Liver (tissue), 9 donors: ENCODE measurements around the gene HMG20B. TPM values are rescaled to one million over a fixed set of nuclear protein-coding genes. Genes with fewer than 3 reads are reported as not detected.

Experiments
- DNase-seq: peaks from one replicate; pipeline ENCODE4 v3.0.0-alpha.2; 2017; ENCODE audit warnings: low spot score
- H3K27ac ChIP-seq, 2 donors: one replicate each; pipeline ENCODE4 v1.7.0; 2013; ENCODE audit warnings: inconsistent platforms in 2 of 2, low read length in 2 of 2, control low read depth in 1 of 2, low read depth in 1 of 2, mild to moderate bottlenecking in 1 of 2
- H3K27me3 ChIP-seq, 4 donors: one replicate each; pipeline versions ENCODE4 v1.6.1 to v1.7.0; 2013; ENCODE audit warnings: low read length in 3 of 4, inconsistent platforms in 1 of 4, mild to moderate bottlenecking in 1 of 4, moderate library complexity in 1 of 4; ENCODE audit not compliant: control insufficient read depth in 4 of 4, insufficient read depth in 4 of 4
- H3K36me3 ChIP-seq, 4 donors: one replicate each; pipeline versions ENCODE4 v1.6.1 to v1.7.0; 2013; ENCODE audit warnings: low read length in 3 of 4, mild to moderate bottlenecking in 3 of 4, low read depth in 1 of 4, moderate library complexity in 1 of 4; ENCODE audit not compliant: control insufficient read depth in 4 of 4, insufficient read depth in 3 of 4
- H3K4me1 ChIP-seq, 4 donors: one replicate each; pipeline versions ENCODE4 v1.6.1 to v1.7.0; 2013; ENCODE audit warnings: low read length in 3 of 4, mild to moderate bottlenecking in 3 of 4, moderate library complexity in 1 of 4; ENCODE audit not compliant: control insufficient read depth in 4 of 4, insufficient read depth in 4 of 4
- H3K4me3 ChIP-seq, 3 donors: one replicate each; pipeline versions ENCODE4 v1.6.1 to v1.7.0; 2013; ENCODE audit warnings: low read length in 3 of 3, control low read depth in 1 of 3, low read depth in 1 of 3, mild to moderate bottlenecking in 1 of 3
- H3K9ac ChIP-seq, 2 donors: one replicate each; pipeline ENCODE4 v1.7.0; 2013; ENCODE audit warnings: low read length in 2 of 2, mild to moderate bottlenecking in 2 of 2, moderate library complexity in 2 of 2, control low read depth in 1 of 2, low read depth in 1 of 2
- H3K9me3 ChIP-seq, 4 donors: one replicate each; pipeline versions ENCODE4 v1.6.1 to v1.7.0; 2013; ENCODE audit warnings: low read length in 3 of 4; ENCODE audit not compliant: control insufficient read depth in 4 of 4
- EGR1 ChIP-seq, 2 donors: IDR thresholded peaks; 2 replicates each; pipeline ENCODE4 v1.6.1; 2016 to 2018; ENCODE audit warnings: antibody characterized with exemption in 2 of 2, low read depth in 2 of 2
- FOXA1 ChIP-seq: IDR thresholded peaks from 2 replicates; pipeline ENCODE4 v1.6.1; 2016; ENCODE audit warnings: antibody characterized with exemption
- FOXA2 ChIP-seq: IDR thresholded peaks from 2 replicates; pipeline ENCODE4 v1.6.1; 2016; ENCODE audit warnings: antibody characterized with exemption
- GABPA ChIP-seq, 2 donors: IDR thresholded peaks in 1 of 2; conservative IDR thresholded peaks in 1 of 2; 2 replicates each; pipeline ENCODE4 v1.6.1; 2016; ENCODE audit warnings: antibody characterized with exemption in 2 of 2, mild to moderate bottlenecking in 1 of 2, moderate library complexity in 1 of 2
- HNF4A ChIP-seq, 2 donors: conservative IDR thresholded peaks; 2 replicates each; pipeline ENCODE4 v1.6.1; 2016; ENCODE audit warnings: antibody characterized with exemption in 2 of 2, mild to moderate bottlenecking in 2 of 2
- HNF4G ChIP-seq: IDR thresholded peaks from 2 replicates; pipeline ENCODE4 v1.6.1; 2016; ENCODE audit warnings: antibody characterized with exemption
- JUND ChIP-seq, 2 donors: IDR thresholded peaks; 2 replicates each; pipeline ENCODE4 v1.6.1; 2016; ENCODE audit warnings: antibody characterized with exemption in 2 of 2
- MAX ChIP-seq: IDR thresholded peaks from 2 replicates; pipeline ENCODE4 v1.6.1; 2016; ENCODE audit warnings: antibody characterized with exemption
- NR2F2 ChIP-seq: IDR thresholded peaks from 2 replicates; pipeline ENCODE4 v1.6.1; 2016; ENCODE audit warnings: antibody characterized with exemption
- RAD21 ChIP-seq, 2 donors: IDR thresholded peaks; 2 replicates each; pipeline ENCODE4 v1.6.1; 2016; ENCODE audit warnings: antibody characterized with exemption in 2 of 2, mild to moderate bottlenecking in 2 of 2
- RXRA ChIP-seq, 2 donors: IDR thresholded peaks; 2 replicates each; pipeline ENCODE4 v1.6.1; 2017 to 2018; ENCODE audit warnings: antibody characterized with exemption in 2 of 2, mild to moderate bottlenecking in 1 of 2
- SP1 ChIP-seq: IDR thresholded peaks from 2 replicates; pipeline ENCODE4 v1.6.1; 2018; ENCODE audit warnings: antibody characterized with exemption, mild to moderate bottlenecking
- TAF1 ChIP-seq: conservative IDR thresholded peaks from 2 replicates; pipeline ENCODE4 v1.6.1; 2016; ENCODE audit warnings: antibody characterized with exemption, mild to moderate bottlenecking
- YY1 ChIP-seq: IDR thresholded peaks from 2 replicates; pipeline ENCODE4 v1.6.1; 2016; ENCODE audit warnings: antibody characterized with exemption, mild to moderate bottlenecking
- ZBTB33 ChIP-seq: IDR thresholded peaks from 2 replicates; pipeline ENCODE4 v1.6.1; 2016; ENCODE audit warnings: antibody characterized with exemption
- WGBS: extraction: QIAGEN DNeasy Blood & Tissue Kit; methylation state at CpG from one replicate; pipeline ENCODE4 v1.1.7; 2013; 5-methylcytosine and 5-hydroxymethylcytosine counted together
- polyA plus RNA-seq, 2 donors: library from polyadenylated mRNA; stranded (reverse) in 1 of 2; unstranded in 1 of 2; fragments of 200-250 nt in 1 of 2; fragments of >200 nt in 1 of 2; fragmentation: Nextera tagmentation in 1 of 2; extraction: Ambion mirVana in 1 of 2; gene quantifications; one replicate each; pipeline versions ENCODE4 v1.2.1 to v1.2.3, GENCODE V29; 2013 to 2015
- total RNA-seq, 2 donors: library from RNA; depleted of rRNA; stranded (reverse); fragments of >200 nt; gene quantifications; one replicate each; pipeline ENCODE4 v1.2.3, GENCODE V29; 2014
- TF ChIP-seq, protein P1 (sequence below): IDR thresholded peaks from 2 replicates; pipeline ENCODE4 v1.6.1; 2016; ENCODE audit warnings: antibody characterized with exemption
- TF ChIP-seq, protein P2 (sequence below): IDR thresholded peaks from 2 replicates; pipeline ENCODE4 v1.6.1; 2016; ENCODE audit warnings: antibody characterized with exemption, mild to moderate bottlenecking
- TF ChIP-seq, protein P3 (sequence below): fragments of 150-350 bp; IDR thresholded peaks from 2 replicates; pipeline ENCODE4 v1.5.1; 2017; ENCODE audit warnings: improper control_type of control experiment, low read depth, low read length; ENCODE audit not compliant: missing input control
- donor health status: healthy.
- donor health status: healthy.
- donor health status: healthy.
- donor health status: healthy.
- donor health status: healthy.

HMG20B gene
- total and polyA plus RNA-seq, 4 donors = 28.6 to 35.1 (median 30.5) TPM

- no peak overlapping the region for H3K27ac ChIP-seq
- no peak for DNase-seq
- WGBS = 98% methylated on average over 14 of the region's 14 CpGs
- no peaks in the 10 kb centered on the region for H3K9me3 ChIP-seq
- peaks cover 0 to 12% (median 7%) of the 10 kb centered on the region in 4 donors for H3K4me1 ChIP-seq
- no peaks in the 10 kb centered on the region for H3K27me3 ChIP-seq
- H3K9ac ChIP-seq = no peak overlapping the region
- TF ChIP-seq ZBTB33 (no peak), EGR1 (IDR thresholded peaks at IDR 0.05; ENCODE audit: low read depth in 2 of 2) (no peak), JUND (IDR thresholded peaks at IDR 0.05) (no peak), SP1 (no peak), YY1 (no peak), TAF1 (no peak), RXRA (IDR thresholded peaks at IDR 0.05) (no peak), GABPA (IDR thresholded peaks at IDR 0.05 in 1 of 2, conservative IDR thresholded peaks at IDR 0.05 in 1 of 2) (no peak), RAD21 (IDR thresholded peaks at IDR 0.05) (no peak), HNF4G (no peak), NR2F2 (no peak), FOXA2 (no peak), FOXA1 (no peak), MAX (no peak), HNF4A (conservative IDR thresholded peaks at IDR 0.05) (no peak)
- TF ChIP-seq, protein P1, sequence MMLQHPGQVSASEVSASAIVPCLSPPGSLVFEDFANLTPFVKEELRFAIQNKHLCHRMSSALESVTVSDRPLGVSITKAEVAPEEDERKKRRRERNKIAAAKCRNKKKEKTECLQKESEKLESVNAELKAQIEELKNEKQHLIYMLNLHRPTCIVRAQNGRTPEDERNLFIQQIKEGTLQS = no peak
- TF ChIP-seq, protein P2, sequence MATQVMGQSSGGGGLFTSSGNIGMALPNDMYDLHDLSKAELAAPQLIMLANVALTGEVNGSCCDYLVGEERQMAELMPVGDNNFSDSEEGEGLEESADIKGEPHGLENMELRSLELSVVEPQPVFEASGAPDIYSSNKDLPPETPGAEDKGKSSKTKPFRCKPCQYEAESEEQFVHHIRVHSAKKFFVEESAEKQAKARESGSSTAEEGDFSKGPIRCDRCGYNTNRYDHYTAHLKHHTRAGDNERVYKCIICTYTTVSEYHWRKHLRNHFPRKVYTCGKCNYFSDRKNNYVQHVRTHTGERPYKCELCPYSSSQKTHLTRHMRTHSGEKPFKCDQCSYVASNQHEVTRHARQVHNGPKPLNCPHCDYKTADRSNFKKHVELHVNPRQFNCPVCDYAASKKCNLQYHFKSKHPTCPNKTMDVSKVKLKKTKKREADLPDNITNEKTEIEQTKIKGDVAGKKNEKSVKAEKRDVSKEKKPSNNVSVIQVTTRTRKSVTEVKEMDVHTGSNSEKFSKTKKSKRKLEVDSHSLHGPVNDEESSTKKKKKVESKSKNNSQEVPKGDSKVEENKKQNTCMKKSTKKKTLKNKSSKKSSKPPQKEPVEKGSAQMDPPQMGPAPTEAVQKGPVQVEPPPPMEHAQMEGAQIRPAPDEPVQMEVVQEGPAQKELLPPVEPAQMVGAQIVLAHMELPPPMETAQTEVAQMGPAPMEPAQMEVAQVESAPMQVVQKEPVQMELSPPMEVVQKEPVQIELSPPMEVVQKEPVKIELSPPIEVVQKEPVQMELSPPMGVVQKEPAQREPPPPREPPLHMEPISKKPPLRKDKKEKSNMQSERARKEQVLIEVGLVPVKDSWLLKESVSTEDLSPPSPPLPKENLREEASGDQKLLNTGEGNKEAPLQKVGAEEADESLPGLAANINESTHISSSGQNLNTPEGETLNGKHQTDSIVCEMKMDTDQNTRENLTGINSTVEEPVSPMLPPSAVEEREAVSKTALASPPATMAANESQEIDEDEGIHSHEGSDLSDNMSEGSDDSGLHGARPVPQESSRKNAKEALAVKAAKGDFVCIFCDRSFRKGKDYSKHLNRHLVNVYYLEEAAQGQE = no peak
- TF ChIP-seq, protein P3, sequence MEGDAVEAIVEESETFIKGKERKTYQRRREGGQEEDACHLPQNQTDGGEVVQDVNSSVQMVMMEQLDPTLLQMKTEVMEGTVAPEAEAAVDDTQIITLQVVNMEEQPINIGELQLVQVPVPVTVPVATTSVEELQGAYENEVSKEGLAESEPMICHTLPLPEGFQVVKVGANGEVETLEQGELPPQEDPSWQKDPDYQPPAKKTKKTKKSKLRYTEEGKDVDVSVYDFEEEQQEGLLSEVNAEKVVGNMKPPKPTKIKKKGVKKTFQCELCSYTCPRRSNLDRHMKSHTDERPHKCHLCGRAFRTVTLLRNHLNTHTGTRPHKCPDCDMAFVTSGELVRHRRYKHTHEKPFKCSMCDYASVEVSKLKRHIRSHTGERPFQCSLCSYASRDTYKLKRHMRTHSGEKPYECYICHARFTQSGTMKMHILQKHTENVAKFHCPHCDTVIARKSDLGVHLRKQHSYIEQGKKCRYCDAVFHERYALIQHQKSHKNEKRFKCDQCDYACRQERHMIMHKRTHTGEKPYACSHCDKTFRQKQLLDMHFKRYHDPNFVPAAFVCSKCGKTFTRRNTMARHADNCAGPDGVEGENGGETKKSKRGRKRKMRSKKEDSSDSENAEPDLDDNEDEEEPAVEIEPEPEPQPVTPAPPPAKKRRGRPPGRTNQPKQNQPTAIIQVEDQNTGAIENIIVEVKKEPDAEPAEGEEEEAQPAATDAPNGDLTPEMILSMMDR = no peak
- H3K36me3 ChIP-seq = peaks cover 16 to 62% (median 28%) of the 10 kb centered on the region in 4 donors
- H3K4me3 ChIP-seq = no peak overlapping the region
Observed at GRCh38 chr19:3528080-3528479, 44.7 kb upstream of the HMG20B start.
